Iris pigment epithelial cell (primary cell): Measurements from ENCODE around the gene GDAP1L1.

Source experiments
- DNase-seq: peaks from one replicate; pipeline ENCODE4 v3.0.0-alpha.2; 2011; ENCODE audit warnings: low read depth

GDAP1L1 gene

DNA sequence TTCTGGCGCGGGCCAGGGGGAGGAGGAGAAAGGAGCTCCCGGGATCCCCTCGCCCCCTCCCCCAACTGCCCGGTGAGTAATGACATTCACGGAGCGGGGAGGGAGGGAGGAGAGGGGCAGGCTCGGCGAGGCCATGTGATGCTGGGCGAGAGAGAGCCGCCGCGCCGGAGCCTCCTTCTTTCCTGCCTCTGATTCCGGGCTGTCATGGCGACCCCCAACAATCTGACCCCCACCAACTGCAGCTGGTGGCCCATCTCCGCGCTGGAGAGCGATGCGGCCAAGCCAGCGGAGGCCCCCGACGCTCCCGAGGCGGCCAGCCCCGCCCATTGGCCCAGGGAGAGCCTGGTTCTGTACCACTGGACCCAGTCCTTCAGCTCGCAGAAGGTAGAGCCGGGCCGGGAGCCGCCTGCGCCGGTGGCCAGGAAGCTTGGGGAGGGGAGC lies at the start of gene GDAP1L1:
TSS of gene GDAP1L1 (plus strand) at position 178 of the 441 bp plus-strand sequence. CDS start at position 205, 27 bp downstream.
- no peak for DNase-seq

- DNase-seq = no peak
Observed at GRCh38 chr20:44198872-44199271, 48.2 kb upstream of the GDAP1L1 start.

- no peak for DNase-seq
Observed at GRCh38 chr20:44199877-44200276, 47.2 kb upstream of the GDAP1L1 start.

DNA sequence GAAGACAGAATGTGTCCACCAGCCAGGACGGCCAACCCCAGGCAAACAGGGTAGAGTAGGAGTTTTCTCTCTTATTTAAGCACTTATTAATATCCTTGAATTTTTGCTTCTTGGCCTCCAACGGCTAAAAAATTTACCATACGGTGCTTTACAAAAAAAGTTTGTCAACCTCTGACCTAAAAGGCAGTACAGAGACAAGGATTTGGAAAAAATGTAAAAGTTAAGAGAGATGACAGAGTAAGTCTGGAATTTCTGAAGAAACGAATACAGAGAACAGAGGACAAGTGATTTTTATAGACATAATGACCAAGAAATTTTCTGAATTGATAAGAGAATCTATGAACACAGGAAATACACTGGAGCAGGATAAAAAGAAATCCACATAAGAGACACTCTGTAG lies 46.7 kb upstream of the GDAP1L1 start:
- no peak for DNase-seq

- DNase-seq = no peak
Observed at GRCh38 chr20:44200983-44201382, 46.1 kb upstream of the GDAP1L1 start.

DNA sequence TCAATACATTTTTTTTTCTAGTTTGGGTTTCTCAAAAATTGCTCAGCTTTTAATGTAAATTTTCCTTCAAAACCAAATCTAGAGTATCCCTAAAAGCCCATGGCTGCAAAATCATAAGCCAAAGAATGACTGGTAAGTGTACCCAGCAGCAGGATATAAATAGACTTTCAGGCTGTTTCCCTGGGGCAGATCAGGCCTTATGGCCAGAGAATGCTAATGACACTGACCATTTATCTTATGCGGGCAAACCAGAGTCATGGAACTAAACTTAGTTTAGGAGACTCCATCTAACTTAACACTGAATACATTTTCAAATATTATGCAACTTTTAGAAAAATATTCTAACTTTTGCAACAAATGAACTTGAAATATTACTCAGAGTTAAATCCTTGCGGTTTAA lies 43.9 kb upstream of the GDAP1L1 start:
- DNase-seq = no peak

DNA sequence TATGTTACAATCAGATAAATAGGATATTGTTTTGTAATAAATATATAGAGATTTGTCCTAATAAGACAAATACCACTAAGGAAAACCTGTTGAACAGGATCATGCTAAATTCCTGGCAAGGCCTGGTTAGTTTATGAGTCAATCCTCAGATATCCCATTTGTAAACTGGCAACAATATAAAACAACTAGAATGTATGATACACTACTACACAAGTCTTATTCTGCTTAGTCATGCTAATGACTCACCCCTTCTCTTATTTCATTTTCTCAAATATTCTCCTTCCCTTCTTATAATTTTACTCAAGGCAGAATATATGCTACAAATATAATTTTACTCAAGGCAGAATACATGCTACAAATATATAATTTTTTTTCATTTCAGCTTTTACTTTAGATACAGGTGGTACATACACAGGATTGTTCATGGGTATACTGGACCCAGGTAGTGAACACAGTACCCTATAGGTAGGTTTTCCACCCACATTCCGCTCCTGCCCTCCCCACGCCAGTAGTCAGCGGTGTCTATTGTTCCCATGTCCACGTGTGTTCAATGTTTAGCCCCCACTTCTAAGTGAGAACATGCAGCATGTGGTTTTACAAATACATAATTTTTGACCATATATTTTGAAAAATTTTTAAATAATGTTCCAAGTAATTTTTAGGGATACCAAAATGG lies 42.8 kb upstream of the GDAP1L1 start:
- DNase-seq = peak; percentile 96

DNA sequence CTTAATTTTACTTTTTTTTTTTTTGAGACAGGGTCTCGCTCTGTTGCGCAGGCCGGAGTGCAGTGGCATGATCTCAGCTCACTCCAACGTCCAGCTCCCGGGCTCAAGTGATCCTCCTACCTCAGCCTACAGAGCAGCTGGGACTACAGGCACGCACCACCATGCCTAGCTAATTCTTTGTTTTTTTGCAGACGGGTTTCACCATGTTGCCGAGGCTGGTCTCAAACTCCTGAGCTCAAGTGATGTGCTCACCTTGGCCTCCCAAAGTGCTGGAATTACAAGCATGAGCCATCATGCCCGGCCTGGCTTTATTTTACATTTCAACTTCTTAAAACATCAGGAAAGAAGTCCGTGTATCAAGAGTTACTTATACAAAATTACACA lies 42.3 kb upstream of the GDAP1L1 start:
- DNase-seq = no peak

DNA sequence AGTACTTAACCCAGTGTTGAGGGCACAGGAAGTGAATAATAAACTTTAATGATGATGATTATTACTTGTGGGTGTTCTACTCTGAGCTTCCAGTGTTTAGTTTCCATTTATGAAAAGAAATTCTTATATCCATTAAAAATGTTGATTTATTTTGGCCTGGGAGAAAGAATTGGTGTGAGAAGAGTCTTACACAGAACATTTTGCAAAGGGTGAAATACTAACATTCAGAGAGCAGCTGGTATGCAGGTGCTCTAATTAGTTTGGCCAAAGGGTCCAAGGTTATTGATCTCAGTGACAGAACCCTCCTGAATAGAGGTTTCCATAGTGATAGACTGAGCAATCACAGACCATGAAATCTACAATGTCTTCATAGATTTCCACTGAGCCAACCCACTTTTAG lies 41.0 kb upstream of the GDAP1L1 start:
- no peak for DNase-seq

DNA sequence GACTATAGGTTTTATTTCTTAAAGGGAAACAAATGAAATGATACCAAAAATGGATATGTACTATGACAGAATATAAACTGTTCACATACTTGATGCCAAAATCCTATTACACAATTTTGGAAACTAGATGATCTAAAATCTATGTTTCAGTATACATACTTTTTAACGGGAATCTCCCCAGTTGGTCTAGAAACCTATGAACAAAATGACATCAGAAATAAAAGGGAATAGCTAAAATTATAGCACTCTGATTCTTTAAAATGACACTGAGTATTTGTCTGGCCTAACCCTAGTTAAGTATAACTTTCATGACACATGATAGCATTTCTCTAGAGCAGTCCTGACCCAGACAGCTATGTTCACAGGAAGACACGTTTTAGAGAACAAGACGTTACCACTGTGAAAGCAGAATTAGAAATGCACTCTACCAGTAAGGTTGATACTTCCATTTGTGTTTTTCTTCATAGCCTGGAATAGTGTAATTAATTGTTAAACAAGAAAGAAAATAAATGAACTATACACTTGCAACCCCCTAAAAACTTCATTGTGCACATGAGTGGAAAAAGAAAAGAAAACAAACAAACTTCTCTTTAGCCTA lies 39.9 kb upstream of the GDAP1L1 start:
- peak; percentile 43 for DNase-seq

DNA sequence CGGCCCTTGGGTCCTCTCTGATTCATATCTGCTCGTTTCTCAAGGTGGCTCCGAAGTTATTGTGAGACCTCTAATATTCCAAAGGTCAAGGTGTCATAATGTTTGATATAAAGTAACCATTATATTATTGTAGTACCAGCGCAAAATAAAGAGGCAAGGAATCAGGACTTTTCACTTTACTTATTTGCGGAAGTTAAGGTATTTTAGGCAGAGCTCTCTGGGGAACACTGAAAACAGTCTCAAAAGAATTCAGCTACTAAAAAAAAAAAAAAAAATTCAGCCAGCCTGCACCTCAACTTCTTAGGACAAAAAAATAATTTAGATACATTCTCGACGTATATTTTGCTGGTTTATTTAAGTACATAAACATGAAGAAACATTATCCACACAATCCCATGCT lies 38.9 kb upstream of the GDAP1L1 start:
- no peak for DNase-seq

GRCh38 chr20:44208770-44209169 lies 38.3 kb upstream of the GDAP1L1 start:
- peak; percentile 29 for DNase-seq

- peak; percentile 35 for DNase-seq
Observed at GRCh38 chr20:44209686-44210405, 37.3 kb upstream of the GDAP1L1 start.

DNA sequence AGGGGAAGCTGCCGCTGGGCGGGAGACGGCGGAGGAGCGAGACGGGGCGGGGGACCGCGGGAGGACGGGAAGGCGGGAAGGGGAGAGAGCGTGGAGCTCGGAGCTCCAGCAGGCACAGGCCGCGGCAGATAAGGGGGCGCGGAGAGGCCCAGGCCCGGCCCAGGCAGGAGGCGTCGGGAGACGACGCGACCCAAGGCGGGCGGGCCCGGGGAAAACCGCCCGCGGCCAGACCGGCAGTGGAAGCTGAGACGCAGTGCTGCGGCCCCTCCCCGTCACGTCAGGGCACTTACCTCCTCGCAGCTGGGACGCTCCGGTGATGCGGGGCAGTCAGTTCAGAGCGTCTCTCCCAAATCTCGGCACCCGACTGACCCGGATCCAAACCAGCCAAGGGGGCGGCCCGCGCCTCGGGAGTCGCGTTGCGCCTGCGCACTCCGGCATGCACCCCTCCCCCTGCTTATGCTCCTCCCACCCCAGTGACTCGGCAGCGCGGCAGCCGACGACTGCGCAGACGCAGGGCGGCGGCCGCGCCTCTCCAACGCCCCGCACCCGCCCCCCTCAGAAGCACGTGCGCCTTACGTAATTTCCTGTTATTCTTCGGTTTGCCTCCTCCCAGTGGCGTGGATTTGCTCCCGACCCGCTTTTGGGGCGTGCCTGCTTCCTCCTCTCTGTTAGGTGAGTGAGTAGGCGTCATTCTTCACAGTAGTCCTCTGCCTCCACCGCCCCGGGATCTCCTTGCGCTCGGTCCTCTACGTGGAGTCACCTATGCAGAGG lies 36.5 kb upstream of the GDAP1L1 start, which contains the start of gene OSER1:
TSS of gene OSER1 (minus strand) at position 366 of the 771 bp plus-strand sequence. CDS start 3,814 bp downstream, outside the sequence.
- peak; percentile 96 for DNase-seq

GRCh38 chr20:44211177-44212039 lies 35.7 kb upstream of the GDAP1L1 start:
- DNase-seq = peak; percentile 42

DNA sequence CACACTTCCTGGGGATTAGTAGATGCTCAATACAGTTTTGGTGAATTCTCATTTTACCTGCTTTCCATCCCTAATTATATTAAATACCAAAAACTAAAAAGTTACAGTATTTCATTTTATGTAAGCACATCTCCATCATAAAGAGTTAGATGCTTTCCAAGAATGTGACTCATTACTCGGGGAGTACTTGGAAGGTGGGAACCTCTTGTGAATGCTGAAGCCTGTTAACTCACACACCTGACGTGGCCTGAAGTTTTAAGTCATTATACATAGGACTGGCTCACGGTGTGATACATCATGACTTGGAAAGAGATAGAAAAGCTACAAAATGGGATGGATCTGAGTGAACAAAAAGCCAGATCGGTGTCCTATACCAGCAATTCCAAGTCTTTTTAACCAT lies 34.3 kb upstream of the GDAP1L1 start:
- DNase-seq = no peak

DNA sequence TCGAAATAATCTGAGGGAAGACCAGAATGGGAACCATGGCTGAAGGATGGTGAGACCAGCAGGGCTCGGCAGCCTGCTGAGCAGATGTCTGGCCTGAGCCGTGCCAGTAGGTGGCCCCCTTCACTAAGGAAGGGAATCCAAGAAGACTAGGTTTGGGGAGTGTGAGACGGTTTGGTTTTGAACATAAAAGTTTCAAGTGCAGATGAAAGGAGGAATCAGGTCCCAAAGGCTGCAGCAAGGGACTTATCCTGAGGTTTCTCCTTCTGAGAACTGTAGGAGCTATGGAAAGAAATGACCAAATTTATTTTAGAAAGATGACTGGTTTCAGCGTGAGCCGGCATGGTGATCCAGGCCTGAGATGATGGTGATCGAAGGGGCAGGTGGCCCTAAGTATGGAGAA lies 32.0 kb upstream of the GDAP1L1 start:
- peak; percentile 68 for DNase-seq

DNA sequence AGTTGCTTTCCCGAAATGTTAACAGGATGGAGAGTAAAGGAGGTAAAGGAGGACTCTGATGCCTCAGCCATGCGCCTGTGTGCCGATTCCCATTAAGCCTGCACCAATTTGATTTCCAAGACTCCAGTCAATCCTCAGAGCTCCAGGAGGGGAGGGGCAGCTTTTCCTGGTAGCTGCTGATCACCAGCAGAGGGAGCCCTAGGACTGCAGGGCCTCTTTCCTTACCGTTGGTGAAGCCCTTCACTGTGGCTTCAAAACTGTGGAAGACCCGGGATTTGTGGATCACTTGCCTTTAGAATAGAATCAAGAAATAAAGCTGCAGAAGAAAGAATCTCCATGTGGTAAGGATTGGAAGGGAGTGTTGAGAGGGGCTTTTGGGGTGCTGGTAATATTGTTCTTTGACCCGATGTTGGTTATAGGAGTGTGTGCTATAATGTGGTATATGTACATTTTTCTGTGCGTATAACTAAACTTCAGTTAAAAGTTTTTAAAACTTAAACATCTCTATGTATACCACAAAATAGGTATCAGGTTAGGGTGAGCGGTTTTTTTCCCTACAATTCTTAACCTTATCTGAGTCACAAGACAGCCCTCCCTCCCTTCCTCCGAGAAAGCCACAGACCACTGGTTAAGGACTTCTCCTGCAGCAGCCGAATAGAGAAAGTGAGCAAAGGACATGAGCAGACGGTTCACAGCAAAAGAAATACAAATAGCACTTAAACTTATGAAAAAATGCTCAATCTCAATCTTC lies 29.6 kb upstream of the GDAP1L1 start:
- DNase-seq = peak; percentile 64

DNA sequence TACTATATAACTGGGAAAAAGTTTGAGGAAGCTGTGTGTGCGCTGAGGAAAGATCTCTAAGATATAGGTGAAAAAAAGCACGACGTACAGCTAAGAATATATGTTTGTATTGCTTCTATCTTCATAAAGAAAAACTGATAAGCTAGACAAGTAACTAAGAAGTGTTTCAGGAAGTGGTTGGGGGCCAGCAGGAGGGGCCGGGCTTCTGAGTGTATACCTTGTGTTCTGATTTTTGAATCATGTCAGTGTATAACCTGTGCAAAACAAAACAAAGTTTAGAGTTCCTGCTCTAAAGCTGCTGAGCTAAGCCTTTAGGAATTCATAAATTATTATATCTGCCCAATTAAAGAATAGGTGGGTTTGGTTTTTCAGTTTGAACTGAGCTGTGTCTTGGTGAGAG lies 28.7 kb upstream of the GDAP1L1 start:
- no peak for DNase-seq

DNA sequence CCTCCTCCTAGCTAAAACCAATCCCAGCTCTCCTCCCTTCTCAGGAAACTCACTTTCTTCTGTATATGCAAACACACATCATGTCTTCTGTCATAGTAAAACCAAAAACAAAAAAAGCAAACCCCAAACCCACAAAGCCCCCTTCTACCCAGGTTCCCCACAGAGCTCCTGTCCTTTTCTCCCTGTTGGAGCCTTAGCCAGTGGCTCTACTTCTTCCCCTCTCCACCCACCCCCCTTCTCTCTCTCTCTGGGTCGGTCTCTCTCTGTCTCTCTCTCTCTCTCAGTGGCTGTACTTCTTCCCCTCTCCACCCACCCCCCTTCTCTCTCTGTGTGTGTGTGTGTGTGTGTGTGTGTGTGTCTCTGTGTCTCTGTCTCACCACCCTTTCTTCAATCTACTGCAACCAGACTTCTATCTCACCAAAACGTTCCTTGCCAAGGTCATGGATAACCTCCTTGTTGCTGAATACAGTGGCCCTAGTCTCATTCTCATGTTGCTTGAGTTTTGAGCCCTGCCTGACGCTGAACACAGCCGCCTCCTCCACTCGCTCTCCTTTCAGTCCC lies 27.9 kb upstream of the GDAP1L1 start:
- DNase-seq = no peak
